Keratinocyte (primary cell): ENCODE data around the gene STK32C.

Source experiments
- EZH2 ChIP-seq: IDR thresholded peaks from one replicate; pipeline ENCODE4 v1.6.1; 2012; ENCODE audit warnings: inconsistent platforms, mild to moderate bottlenecking, low read length, moderate library complexity
- TF ChIP-seq, protein P1 (sequence below), 3 experiments: IDR thresholded peaks in 1 of 3; conservative IDR thresholded peaks in 1 of 3; optimal IDR thresholded peaks in 1 of 3; 2 replicates in 2 of 3; 3 replicates in 1 of 3; pipeline versions ENCODE3 to v1.5.1; 2011; ENCODE audit warnings: low read length in 3 of 3, mild to moderate bottlenecking in 3 of 3, moderate library complexity in 2 of 3, control low read depth in 1 of 3, inconsistent platforms in 1 of 3; ENCODE audit not compliant: insufficient read depth in 2 of 3; ENCODE audit errors: extremely low read depth in 1 of 3

DNA sequence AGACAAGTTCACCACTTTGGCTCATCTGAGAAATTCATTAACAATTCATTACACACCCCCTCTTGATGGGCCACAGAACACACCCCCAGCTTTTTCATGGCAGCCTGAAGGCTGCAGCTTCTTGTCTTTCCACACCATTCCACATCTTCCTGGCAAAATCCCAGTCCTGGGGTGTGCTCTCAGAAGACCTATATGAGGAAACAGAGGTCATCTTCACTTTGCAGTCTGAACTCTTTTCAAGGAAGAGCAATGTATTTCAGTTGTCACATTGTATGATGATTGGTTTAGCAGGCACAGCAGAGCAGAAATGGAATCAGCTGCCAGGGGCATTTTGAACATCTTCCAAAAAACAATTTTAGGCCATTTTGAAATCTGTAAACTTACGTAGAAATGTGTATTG lies 16.4 kb upstream of the STK32C start:
- TF ChIP-seq, protein P1, sequence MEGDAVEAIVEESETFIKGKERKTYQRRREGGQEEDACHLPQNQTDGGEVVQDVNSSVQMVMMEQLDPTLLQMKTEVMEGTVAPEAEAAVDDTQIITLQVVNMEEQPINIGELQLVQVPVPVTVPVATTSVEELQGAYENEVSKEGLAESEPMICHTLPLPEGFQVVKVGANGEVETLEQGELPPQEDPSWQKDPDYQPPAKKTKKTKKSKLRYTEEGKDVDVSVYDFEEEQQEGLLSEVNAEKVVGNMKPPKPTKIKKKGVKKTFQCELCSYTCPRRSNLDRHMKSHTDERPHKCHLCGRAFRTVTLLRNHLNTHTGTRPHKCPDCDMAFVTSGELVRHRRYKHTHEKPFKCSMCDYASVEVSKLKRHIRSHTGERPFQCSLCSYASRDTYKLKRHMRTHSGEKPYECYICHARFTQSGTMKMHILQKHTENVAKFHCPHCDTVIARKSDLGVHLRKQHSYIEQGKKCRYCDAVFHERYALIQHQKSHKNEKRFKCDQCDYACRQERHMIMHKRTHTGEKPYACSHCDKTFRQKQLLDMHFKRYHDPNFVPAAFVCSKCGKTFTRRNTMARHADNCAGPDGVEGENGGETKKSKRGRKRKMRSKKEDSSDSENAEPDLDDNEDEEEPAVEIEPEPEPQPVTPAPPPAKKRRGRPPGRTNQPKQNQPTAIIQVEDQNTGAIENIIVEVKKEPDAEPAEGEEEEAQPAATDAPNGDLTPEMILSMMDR (optimal IDR thresholded peaks at IDR 0.05 in 1 of 3, IDR thresholded peaks at IDR 0.05 in 1 of 3, conservative IDR thresholded peaks at IDR 0.05 in 1 of 3; ENCODE audit: extremely low read depth in 1 of 3, insufficient read depth in 2 of 3, low read length in 3 of 3): no peak
- TF ChIP-seq EZH2: no peak
